ENCODE results near the gene AGR2.
"Not testable (repeated sequence)": the region's sequence is repeated elsewhere in the genome, so short reads cannot be mapped to it uniquely, and the experiment has no call there.

AGR2 gene

DNA sequence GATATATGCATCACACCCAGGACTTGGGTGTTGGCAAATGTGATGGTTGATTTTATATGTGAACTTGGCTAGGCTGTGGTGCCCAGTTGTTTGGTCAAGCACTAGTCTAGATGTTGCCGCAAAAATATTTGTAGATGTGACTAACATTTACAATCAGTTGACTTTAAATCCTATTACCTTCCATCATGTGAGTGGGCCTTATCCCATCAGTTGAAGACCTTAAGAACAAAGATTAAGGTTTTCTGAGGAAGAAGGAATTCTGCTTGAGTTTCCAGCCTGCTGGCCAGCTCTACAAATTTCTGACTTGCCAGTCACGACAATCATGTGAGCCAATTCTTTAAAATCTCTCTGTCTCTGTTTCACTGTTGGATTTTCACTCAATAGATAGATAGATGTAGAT, 30.9 kb downstream of the AGR2 start:
- DNase-seq (ENCODE audit: low spot score): no peak

DNA sequence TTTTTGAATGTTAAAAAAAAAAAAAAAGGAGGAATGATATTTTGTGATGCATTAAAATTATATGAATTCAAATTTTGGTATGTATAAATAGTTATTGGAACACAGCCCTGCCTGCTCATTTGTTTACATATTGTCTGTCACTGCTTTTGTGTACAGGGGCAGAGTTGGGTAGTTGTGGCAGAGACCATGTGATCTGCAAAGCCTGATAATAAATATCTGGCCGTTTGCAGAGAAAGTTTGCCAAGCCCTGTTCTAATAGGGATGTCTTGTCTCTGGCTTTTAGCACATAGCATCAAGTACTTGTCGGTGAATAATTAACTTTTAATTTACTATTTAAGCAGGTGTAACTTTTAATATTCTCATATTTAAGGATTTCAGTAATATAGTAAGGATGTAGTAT, 31.5 kb downstream of the AGR2 start:
- no peak for DNase-seq (ENCODE audit: low spot score)

DNA sequence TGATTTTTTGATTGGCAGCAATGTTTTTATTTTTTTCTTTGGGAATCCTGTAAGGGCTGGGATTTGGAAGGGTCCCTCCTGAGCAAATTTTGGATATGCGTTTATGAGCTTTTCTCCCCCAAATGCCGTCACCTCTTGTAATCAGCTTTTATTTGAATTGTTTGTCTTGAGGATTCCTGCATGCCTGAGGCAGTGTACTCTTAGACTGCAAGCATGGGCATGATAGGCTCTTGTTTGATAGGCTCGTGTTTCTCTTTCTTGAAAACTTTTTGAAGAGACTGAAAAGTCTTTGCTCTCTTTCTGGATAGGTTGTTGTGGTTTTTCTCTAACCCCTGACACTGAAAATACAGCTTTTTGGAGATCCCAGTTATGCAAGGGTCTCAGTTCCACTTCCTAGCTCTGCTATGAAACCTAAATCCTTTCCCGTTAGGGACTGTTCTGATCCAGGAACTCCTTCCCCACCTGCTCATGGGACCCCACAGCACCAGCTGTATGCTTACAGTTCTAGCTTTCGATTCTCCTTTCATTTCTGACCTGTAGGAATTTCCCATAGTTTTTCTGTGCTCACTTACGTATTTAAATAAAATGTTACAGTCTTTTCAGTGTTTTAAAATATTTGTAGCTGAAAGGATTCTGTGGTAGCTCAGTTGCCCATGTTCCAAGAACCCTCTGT, 34.0 kb downstream of the AGR2 start:
- DNase-seq (ENCODE audit: low spot score): no peak

DNA sequence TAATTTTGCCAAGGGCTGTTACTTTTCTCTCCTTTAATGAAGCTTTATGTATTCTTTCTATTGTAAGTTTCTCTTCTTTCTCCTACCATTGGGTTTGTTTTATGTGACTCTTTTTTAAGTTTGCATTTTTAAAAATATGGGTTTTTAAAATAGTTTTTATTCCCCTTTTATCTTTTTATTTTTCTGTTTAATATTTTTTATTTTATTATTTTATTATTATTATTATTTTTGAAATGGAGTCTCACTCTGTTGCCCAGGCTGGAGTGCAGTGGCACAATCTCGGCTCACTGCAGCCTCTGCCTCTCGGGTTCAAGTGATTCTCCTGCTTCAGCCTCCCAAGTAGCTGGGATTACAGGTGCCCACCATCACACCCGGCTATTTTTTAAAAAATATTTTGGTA, 34.8 kb downstream of the AGR2 start:
- not testable (repeated sequence) for DNase-seq (ENCODE audit: low spot score)

DNA sequence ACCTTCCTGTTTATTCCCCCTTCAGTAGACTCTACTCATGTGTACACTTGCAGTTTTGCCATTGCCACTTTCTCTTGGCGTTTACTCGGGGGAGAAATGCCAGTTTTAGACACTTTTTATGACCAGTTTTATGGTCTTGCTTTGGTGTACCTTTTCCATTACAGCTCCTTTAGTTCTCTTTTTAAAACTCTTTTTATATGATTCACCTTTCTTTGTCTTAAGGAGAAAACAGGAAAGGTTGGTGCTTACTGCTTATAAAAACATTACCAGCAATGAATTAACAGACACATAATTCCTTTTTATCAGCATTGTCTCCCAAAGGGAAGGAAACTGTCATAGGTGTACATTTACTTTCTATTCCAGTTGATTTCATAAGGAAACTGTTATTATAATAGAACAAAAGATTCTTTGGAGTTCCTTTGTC, 39.4 kb downstream of the AGR2 start:
- DNase-seq (ENCODE audit: low spot score): no peak

DNA sequence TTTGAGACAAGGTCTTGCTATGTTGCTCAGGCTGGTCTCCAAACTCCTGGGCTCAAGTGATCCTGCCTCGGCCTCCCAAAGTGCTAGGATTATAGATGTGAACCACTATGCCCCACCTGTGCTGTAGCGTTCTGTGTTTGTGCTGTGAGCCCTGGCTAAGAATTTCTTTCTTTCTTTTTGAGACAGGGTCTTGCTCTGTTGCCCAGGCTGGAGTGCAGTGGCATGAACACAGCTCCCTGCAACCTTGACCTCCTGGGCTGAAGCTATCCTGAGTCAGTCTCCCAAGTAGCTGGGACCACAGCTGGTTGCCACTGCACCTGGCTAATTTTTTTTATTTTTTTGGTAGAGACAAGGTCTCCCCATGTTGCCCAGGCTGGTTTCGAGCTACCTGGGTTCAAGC, 39.9 kb downstream of the AGR2 start:
- DNase-seq (ENCODE audit: low spot score): no peak

DNA sequence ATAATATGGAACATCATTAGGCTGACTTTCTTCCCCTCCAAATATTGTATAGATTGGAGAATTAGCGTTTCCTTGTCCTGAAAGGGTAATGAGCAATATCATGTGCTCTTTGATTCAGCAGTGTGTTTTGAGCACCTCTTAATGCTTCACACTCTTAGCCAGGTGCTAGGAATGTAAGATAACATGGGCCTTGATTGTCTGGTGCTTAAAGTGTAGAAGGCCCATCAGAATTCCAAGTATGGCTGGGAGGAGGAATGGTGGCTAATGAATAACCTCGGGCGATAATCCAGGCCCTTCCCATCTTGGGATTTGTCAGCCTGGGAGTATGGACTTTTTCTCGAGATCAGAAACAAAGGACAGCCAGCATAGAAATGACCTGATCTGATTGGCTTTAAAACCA, 42.6 kb downstream of the AGR2 start:
- DNase-seq (ENCODE audit: low spot score): peak; percentile 38

DNA sequence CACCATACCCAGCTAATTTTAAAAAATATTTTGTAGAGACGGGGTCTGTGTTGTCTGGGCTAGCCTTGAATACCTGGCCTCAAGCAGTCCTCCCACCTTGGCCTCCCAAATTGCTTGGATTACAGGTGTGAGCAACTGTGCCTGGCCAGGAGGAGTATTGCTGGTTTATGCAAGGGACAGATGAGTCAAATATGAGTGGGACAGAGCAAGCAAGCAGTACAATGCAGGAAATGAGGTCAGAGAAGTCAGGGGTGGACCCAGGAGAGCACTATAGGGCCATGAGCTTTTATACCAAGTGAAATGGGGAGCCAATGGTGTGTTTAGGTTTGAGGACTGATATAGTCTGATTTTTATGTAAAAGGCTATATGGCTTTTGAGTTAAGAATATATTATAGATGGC, 45.0 kb downstream of the AGR2 start:
- DNase-seq (ENCODE audit: low spot score): peak; percentile 23

DNA sequence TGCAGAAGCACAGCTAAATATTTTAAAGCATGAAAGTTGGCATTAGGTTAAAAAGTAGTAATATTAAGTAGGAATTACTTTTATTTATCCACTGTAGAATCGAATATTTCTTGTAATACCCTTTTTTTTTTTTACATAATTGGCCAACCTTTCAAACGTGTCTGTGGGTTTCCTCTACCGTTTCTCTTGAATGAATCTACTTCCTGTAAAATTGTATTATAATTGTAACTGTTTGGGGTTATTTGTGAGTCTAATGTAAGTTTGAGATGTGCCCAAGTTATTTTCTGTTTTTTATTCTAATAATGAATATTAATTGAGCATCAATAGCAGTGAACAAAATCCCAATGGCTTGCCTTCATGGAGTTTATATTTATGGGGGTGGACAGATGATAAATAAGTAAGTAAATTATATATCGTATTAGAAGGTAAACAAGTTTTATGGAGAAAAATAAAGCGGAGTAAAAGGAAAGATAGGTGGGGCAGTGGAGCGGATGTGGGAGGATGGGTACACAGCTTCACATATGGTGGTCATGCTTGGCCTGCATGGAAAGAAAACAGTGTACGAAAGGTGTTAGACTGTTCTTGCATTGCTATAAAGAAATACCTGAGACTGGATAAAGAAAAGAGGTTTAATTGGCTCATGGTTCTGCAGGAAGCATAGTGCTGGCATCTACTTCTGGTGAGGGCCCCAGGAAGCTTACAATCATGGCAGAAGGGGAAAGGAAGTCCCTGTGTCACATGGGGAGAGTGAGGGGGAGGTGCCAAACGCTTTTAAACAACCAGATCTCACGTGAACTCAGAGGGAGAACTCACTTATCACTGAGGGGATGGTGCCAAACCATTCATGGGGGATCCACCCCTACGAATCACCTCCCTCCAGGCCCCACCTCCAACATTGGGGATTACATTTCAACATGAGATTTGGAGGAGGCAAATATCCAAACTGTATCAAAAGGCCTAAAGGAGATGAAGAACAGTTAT, 45.9 kb downstream of the AGR2 start:
- DNase-seq (ENCODE audit: low spot score): no peak

DNA sequence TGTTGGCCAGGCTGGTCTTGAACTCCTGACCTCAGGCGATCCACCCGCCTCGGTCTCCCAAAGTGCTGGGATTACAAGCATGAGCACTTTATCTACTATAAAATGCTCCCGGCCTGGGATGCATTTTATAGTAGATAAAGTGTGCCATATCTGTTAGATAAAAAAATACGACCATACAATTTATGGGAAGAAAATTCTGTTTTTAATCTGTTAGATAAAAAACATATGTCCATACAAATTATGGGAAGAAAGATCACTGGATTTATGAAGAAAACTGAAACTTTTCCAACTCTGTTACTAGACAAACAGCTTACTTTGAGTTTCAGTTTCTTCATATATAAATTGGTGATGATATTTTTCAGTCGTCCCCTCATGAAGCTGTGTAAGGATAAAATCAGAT, 46.8 kb downstream of the AGR2 start:
- no peak for DNase-seq (ENCODE audit: low spot score)

DNA sequence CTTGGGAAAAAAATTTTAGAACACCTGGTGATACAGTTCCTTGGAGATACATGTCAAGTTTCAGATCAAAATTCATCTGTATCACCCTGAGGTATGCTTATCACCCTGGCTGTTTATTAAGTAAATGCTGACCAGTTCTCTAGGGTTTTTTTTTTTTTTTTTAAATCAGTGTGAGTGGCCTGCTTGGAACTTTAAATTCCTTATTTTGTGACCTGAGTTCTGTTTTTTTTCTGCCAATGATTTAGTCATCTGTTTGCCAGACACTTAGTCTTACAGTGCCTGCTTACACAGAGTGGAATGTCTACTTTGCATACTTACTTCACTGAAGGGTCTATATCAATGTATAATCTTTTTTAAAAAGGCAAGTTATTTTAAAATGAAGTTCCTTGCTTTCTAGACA, 49.4 kb downstream of the AGR2 start:
- DNase-seq (ENCODE audit: low spot score): peak; percentile 60

DNA sequence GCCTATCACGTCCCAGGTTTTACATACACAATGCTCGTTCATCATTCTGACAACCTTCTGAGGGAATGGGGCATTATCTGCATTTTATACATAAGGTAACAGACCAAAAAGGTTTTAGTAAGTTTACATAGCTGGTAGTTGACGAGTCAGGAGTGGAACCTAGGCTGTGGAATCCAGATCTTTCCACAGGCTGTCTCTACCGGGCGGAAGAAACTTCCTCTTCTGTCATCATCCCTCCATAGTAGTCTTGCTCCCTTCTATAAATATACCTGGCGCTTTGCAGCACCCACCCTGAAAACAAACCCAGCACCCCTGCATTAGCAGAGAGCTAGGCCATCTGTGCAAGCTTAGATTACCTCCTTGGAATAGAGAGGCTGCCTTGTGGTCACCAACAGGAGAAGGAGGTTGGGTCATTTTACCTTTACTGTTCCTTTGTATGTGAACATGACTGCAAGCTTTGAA, 49.9 kb downstream of the AGR2 start:
- peak; percentile 4 for DNase-seq (ENCODE audit: low spot score)

DNA sequence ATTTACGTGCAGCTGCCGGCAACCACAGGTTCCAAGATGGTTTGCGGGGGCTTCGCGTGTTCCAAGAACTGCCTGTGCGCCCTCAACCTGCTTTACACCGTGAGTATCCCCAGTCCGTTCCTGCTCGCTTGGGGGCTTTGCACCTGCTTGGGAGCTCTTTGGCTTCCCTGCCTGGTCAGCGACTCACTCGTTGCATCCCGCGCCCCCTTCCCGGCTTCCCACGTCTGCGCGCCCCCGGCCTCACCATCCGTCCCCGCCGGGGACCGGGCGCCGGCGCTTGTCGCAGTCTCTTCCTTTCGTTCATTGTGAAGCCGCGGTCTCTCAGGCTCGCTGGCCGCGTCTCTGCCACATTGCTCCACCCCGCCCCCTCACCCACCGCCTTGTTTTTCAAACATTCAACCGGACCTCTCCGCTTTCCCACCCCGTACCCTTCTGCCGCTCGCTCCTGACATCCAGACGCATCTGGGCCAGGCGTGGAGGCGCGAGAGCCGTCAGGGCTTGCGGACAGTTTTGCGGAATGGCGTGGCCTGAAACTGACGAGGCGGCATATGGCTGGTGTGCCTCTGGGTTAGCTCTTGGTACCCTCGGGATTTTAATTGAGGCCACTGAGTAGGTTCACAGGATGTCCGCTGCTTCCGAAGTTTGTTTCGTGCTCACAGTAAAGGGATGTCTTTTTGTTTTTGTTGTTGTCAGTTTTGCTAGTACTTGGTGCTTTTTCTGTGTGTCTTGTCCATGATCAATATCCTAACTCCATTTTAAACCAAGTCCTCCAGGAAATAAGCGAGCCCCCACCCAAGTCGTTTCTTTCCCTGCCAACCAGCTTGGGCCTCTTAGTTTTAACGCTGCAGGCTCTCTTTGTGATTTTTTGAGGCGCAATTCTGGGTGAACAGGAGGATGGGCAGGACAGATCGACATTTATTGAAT, 50.6 kb downstream of the AGR2 start:
- peak; percentile 35 for DNase-seq (ENCODE audit: low spot score)

DNA sequence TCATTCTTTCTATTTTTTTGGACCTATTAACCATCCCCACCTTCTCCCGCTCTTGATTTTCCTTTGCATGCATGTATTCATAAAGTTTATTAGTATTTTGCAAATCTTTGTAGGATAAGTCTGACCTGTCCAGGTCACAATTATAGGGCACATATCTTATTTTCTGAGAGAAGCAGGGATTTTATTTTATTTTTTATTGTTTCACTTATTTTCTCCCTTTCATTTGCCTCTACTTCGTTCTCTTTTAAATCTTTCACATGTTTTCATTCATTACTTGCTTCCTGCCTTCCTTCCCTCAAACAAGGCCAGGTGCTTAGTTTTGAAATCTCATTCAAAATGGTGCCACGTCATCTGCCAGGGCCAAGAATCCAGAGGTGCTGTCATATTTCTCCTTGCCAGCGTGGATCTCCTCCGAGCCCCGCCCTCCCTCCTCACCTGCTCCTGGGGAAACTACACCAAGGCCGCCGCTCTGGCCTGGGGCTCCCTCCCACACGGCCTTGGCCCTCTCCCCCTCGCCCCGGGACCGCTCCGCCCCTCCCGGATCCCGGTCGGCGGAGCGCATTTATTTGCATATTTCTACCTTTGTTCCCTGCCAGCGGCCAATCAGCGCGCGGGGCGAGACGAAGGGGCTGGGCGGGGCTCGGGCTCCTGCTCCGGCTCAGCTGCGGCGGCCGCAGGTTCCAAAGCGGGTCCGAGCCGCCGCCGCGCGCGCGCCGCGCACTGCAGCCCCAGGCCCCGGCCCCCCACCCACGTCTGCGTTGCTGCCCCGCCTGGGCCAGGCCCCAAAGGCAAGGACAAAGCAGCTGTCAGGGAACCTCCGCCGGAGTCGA, 51.5 kb downstream of the AGR2 start, which contains the start of gene TSPAN13:
TSS of gene TSPAN13 (plus strand) at position 654 of the 830 bp plus-strand sequence. CDS start 213 bp downstream, outside the sequence.
- peak; percentile 97 for DNase-seq (ENCODE audit: low spot score)

DNA sequence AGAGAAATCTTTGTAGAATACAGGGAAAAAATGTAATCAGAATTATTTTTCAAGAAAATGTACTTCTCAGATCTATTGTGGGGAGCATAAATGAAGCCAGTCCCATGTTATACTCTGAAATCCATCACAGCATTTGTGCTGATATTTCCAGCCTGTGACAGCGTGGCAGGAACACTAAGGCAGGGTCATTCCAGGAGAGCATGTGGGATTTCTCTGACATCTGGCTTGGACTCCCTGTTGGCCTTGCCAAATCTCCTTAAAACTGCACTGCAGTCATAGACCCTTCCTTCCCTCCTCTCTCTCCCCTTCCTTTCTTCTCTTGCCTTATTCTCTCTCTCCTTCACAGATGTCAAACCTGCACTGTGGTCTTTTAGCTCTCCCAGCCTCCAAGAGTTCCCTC, 57.7 kb downstream of the AGR2 start:
- no peak for DNase-seq (ENCODE audit: low spot score)

DNA sequence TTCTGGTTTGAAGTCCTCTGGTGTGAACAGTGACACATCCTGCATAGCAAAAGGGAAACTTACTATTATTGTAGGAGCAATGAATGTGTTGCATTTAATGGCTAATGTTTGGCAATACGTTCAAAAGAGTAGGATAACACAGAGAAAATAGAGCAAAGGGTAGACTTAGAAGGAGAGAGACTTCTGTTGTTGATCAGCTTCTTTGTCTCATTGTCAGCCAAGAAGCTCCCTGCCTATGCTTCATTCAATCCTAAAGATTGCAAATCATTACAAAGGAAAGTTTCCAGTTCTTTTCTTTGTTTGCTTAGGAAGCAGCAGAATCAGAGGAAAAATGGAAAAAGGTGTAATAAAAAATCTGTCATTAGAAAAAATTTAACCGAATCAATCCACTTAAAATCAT, 59.2 kb downstream of the AGR2 start:
- DNase-seq (ENCODE audit: low spot score): no peak

DNA sequence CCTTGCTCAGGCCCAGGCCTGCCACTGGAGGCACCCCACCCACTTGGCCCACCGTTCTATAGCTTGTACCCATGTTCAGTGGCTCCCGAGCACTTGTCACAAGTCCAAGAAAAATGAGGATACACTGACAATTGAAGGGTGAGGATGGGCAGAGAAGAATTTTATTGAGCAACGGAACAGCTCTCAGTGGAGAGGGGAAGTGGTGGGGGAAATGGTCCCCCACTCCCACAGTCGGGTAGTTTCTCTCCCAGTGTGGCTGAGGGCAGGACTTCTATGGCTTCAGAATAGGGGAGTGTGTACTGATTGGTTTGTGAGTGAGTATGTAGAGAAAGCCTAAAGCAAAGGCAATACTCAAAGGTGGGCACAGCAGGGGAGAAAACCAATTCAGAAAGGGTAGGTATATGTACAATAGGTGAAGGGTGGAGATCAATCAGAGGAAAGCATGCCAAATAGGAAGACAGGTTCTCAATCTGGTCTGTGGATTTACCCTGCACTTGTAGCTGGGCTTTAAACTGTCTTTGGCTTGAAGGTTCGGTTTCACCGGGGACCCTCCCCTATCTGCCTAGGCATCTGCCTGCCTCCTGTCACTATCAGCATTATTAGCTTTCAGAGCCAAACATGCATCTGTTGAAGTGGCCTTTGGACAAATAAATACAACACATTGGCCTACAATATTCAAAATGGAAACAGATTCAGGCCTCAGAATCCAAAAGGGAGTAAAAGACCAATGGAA, 60.1 kb downstream of the AGR2 start:
- no peak for DNase-seq (ENCODE audit: low spot score)

DNA sequence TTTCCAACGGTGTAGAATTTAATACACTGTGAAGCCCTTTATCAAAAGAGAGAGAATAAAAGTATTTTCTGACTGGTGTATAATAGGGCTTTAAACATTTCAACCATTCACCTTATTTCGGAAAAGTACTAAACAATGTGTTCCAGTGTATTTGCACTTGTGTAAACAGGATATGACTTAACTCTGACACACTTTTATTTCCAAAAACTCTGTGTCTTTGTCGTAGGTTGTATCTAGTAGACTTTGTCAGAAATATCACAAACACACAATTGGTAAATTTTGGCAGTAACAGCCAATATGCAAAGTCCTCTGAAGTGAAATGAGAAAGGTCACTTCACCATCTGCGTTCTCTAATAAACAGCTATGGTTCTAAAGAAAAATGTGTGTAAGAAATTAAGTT, 61.6 kb downstream of the AGR2 start:
- no peak for DNase-seq (ENCODE audit: low spot score)

DNA sequence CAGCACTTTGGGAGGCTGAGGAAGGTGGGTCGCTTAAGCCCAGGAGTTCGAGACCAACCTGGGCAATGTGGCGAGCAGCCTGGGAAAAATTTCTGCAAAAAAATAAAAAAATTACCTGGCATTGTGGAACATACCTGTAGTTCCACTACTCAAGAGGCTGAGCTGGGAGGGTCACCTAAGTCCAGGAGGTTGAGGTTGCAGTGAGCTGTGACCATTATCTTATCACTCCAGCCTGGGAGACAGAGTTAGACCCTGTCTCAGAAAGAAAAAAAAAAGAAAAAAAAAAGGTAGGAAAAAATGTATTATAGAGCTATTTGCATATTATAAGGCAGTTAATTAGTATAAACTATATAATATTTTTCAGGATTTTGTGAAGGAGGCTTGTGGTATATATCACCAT, 62.3 kb downstream of the AGR2 start:
- DNase-seq (ENCODE audit: low spot score): no peak

Measured in kidney tubule cell (primary cell).